OCI-M1 (cell line): ENCODE measurements around the gene FBXO9.
"Not testable (repeated sequence)": the region's sequence is repeated elsewhere in the genome, so short reads cannot be mapped to it uniquely, and the experiment has no call there.

Source experiments
- DNase-seq: peaks from one replicate; lab custom pipeline; 2025; lab: John Stamatoyannopoulos, UW

The FBXO9 gene

GRCh38 chr6:53048431-53049195 lies 16.6 kb upstream of the FBXO9 start:
- DNase-seq = peak; percentile 76

- no peak for DNase-seq
Observed at GRCh38 chr6:53049415-53049814, 15.8 kb upstream of the FBXO9 start.

GRCh38 chr6:53052152-53052551 lies 13.1 kb upstream of the FBXO9 start:
- DNase-seq = not testable (repeated sequence)

GRCh38 chr6:53054532-53054931 lies 10.7 kb upstream of the FBXO9 start:
- no peak for DNase-seq

- DNase-seq = peak; percentile 49
Observed at GRCh38 chr6:53055873-53056272, 9.3 kb upstream of the FBXO9 start.

- no peak for DNase-seq
Observed at GRCh38 chr6:53056273-53056672, 8.9 kb upstream of the FBXO9 start.

GRCh38 chr6:53058388-53059195 lies 6.6 kb upstream of the FBXO9 start:
- no peak for DNase-seq

GRCh38 chr6:53059648-53060589 lies 5.3 kb upstream of the FBXO9 start:
- DNase-seq = peak; percentile 44

- no peak for DNase-seq
Observed at GRCh38 chr6:53062169-53062539, 3.0 kb upstream of the FBXO9 start.

- DNase-seq = not testable (repeated sequence)
Observed at GRCh38 chr6:53064255-53064654, 949 bp upstream of the FBXO9 start.

- peak; percentile 99 for DNase-seq
Observed at GRCh38 chr6:53064726-53065265, 408 bp upstream of the FBXO9 start.

- peak; percentile 71 for DNase-seq
Observed at GRCh38 chr6:53066077-53066417, 843 bp downstream of the FBXO9 start.

GRCh38 chr6:53066874-53067706 lies 1.9 kb downstream of the FBXO9 start:
- peak; percentile 80 for DNase-seq

- peak; percentile 94 for DNase-seq
Observed at GRCh38 chr6:53067849-53068361, 2.7 kb downstream of the FBXO9 start.

GRCh38 chr6:53069427-53069826 lies 4.2 kb downstream of the FBXO9 start:
- no peak for DNase-seq

- DNase-seq = peak; percentile 53
Observed at GRCh38 chr6:53070806-53071205, 5.6 kb downstream of the FBXO9 start.

- no peak for DNase-seq
Observed at GRCh38 chr6:53074347-53074746, 9.1 kb downstream of the FBXO9 start.

GRCh38 chr6:53080813-53081212 lies 15.6 kb downstream of the FBXO9 start:
- no peak for DNase-seq

GRCh38 chr6:53086302-53086701 lies 21.1 kb downstream of the FBXO9 start:
- no peak for DNase-seq

GRCh38 chr6:53089948-53090347 lies 24.7 kb downstream of the FBXO9 start:
- no peak for DNase-seq

- no peak for DNase-seq
Observed at GRCh38 chr6:53090576-53090975, 25.4 kb downstream of the FBXO9 start.
